ENCODE results near the gene HIRA. TPM values are rescaled to one million over a fixed set of nuclear protein-coding genes. Genes with fewer than 3 reads are reported as not detected.

HIRA gene
- total RNA-seq, 4 donors from 2014 or later: 18.3 to 29.3 (median 20.3) TPM

DNA sequence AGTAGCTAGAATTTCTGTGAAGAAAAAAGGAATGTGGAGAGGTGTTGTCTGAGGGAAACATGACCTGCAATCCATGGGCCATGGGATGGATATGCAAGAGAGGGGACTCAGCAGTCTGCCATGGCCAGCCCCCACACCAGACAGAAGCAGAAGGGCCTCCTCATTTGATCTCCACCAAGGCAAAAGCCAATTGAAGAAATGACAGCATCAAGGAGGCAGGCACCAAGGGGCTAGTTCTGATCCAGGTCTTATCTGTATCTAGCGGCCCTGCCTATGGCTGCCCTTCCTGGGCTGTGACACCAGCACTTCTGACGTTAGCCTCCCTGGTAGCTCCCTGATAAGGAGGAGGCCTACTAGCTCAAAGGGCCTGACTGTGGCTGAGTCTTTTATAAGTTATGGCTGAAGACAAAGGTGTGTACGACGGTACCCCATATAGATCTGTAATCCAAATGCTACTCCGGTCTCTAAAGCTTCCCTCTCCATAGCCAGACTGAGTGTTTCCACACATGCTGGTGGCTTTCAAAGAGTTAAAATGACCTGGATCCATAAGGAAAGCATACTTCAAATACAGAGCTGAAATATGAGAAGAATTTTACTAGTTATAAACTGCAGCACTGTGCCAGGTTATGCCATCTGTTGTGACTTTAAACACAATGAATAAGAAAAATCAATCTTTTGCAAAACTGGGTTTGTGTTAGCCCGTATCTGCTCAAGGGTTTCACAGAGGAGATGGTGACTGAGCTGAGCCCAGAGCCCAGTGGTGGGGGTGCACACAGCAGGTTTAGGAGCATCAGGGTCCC is 34.4 kb downstream of the HIRA start:
- DNase-seq: no peak
- intact Hi-C loops (cut with DNase I; ENCODE audit: low total_unique reads) (no loop called here), in situ Hi-C loops (cut with MboI; ENCODE audit: low pct_ligation_motif_present in 1 of 4, low pct_unique_long_range_greater_than_20kb in 1 of 4, low sequenced_read_pairs in 3 of 4) (no loop called here)
- Histone ChIP-seq H3K4me3 (no peak overlapping the region), H3K9me3 (no peaks in the 10 kb centered on the region), H3K27me3 (no peaks in the 10 kb centered on the region), H3K36me3 (peaks cover 0 to 39% (median 12%) of the 10 kb centered on the region in 4 donors), H3K4me1 (no peaks in the 10 kb centered on the region), H3K27ac (no peak overlapping the region)
- TF ChIP-seq, protein P1, sequence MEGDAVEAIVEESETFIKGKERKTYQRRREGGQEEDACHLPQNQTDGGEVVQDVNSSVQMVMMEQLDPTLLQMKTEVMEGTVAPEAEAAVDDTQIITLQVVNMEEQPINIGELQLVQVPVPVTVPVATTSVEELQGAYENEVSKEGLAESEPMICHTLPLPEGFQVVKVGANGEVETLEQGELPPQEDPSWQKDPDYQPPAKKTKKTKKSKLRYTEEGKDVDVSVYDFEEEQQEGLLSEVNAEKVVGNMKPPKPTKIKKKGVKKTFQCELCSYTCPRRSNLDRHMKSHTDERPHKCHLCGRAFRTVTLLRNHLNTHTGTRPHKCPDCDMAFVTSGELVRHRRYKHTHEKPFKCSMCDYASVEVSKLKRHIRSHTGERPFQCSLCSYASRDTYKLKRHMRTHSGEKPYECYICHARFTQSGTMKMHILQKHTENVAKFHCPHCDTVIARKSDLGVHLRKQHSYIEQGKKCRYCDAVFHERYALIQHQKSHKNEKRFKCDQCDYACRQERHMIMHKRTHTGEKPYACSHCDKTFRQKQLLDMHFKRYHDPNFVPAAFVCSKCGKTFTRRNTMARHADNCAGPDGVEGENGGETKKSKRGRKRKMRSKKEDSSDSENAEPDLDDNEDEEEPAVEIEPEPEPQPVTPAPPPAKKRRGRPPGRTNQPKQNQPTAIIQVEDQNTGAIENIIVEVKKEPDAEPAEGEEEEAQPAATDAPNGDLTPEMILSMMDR (IDR thresholded peaks at IDR 0.05): no peak
- no peak for TF ChIP-seq POLR2AphosphoS5 (IDR thresholded peaks at IDR 0.05)
- no peak for TF ChIP-seq POLR2A (IDR thresholded peaks at IDR 0.05)
- no peak for TF ChIP-seq EP300 (IDR thresholded peaks at IDR 0.05; ENCODE audit: low read depth)
- WGBS, 2 donors (ENCODE audit: low coverage in 1 of 2): 88 to 97% methylated on average over 1 to 6 of the region's 6 CpGs

DNA sequence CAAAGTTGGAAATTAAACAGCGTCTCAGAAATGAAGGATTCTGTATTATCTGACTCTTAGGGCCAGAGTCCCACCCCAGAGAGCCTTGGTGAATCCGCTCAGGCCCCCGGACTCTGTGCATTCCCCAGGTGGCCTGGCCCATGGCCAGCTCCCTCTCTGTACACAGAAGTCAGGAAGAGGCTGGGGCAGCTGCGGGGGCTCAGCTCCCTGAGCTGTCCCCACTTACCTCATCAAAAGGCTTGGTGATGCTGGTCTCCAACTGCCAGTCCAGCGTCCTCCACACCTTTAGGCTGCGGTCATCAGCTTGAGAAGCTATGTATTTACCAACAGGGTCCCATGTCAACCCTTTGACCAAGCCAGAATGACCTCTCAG is 35.0 kb downstream of the HIRA start:
- no peak for DNase-seq
- intact Hi-C loops (cut with DNase I; ENCODE audit: low total_unique reads): no loop called here
- in situ Hi-C loops (cut with MboI; ENCODE audit: low pct_ligation_motif_present in 1 of 4, low pct_unique_long_range_greater_than_20kb in 1 of 4, low sequenced_read_pairs in 3 of 4): no loop called here
- TF ChIP-seq POLR2A (IDR thresholded peaks at IDR 0.05) (no peak), EP300 (IDR thresholded peaks at IDR 0.05; ENCODE audit: low read depth) (no peak), POLR2AphosphoS5 (IDR thresholded peaks at IDR 0.05) (no peak)
- TF ChIP-seq, protein P1 (IDR thresholded peaks at IDR 0.05): no peak
- H3K27me3 ChIP-seq: no peaks in the 10 kb centered on the region
- H3K36me3 ChIP-seq: peaks cover 0 to 45% (median 15%) of the 10 kb centered on the region in 4 donors
- WGBS, 2 donors (ENCODE audit: low coverage in 1 of 2): 88 to 100% methylated on average over 3 to 6 of the region's 6 CpGs
- no peak overlapping the region for H3K27ac ChIP-seq
- no peaks in the 10 kb centered on the region for H3K9me3 ChIP-seq
- no peak overlapping the region for H3K4me3 ChIP-seq
- H3K4me1 ChIP-seq: no peaks in the 10 kb centered on the region

DNA sequence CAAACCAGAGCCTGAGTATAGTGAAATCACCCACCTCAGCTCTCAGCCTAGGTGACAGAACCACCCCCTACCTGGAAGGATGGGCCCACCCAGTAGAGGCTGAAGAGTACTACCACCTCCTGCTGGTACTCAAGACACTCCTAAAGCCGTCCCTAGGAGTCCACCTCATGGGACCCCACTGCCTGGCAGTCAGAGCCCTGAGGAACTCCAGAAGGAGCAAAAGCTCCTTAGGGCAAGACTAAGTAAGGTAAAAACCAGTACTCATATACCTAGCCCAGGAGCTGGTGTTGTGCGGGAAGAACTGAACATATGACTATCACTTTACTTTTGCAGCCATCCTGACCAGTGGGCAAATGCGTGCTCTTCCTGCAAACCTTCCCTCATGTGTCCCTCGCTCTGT is 36.3 kb downstream of the HIRA start:
- intact Hi-C loops (cut with DNase I; ENCODE audit: low total_unique reads): no loop called here
- TF ChIP-seq POLR2AphosphoS5 (IDR thresholded peaks at IDR 0.05): no peak
- no peak for TF ChIP-seq POLR2A (IDR thresholded peaks at IDR 0.05)
- TF ChIP-seq, protein P1 (IDR thresholded peaks at IDR 0.05): no peak
- no peak for TF ChIP-seq EP300 (IDR thresholded peaks at IDR 0.05; ENCODE audit: low read depth)
- in situ Hi-C loops (cut with MboI; ENCODE audit: low pct_ligation_motif_present in 1 of 4, low pct_unique_long_range_greater_than_20kb in 1 of 4, low sequenced_read_pairs in 3 of 4): no loop called here
- no peak for DNase-seq
- Histone ChIP-seq H3K4me3 (no peak overlapping the region), H3K27me3 (no peaks in the 10 kb centered on the region), H3K27ac (no peak overlapping the region), H3K36me3 (peaks cover 0 to 54% (median 15%) of the 10 kb centered on the region in 4 donors), H3K9me3 (no peaks in the 10 kb centered on the region), H3K4me1 (no peaks in the 10 kb centered on the region)
- 91 to 92% methylated on average over 2 to 4 of the region's 4 CpGs for whole genome bisulfite sequencing, 2 donors (ENCODE audit: low coverage in 1 of 2)

DNA sequence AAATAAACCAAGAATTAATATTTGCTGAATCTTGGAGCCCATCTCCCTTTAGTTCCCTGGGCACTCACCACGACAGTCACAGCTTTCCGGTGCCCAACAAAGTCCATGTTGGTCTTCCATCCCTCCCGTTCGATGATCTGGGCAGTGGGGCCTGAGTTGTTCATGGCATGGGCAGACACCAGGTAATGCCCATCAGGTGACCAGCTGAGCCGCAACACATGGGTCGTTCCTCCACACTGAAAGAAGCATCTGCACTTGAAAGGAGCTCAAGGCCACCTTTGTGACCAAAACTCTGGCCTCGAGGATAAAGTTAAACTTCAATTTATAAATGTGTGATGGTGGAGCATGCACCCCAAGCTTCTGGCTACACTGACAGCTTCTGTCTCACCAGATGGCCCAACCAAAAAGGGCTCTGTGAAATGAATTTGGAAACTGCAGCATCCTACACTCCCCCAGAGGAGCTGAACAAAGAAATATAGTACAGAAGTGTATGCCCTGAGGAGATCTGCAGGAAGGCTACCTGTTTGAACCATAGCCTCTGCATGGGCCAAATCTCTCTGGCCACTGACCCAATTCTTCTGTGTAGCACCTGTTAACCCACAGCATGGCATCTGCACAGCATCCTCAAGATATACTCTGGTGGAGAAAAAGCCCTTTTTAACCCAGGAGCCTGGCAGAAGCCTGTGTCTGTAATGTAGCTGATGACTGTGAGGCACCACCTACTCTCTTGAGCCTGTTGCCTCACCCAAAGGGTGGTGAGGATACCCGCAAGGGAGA is 37.1 kb downstream of the HIRA start:
- WGBS, 2 donors (ENCODE audit: low coverage in 1 of 2): 92 to 100% methylated on average over 3 to 8 of the region's 8 CpGs
- Histone ChIP-seq H3K27me3 (no peaks in the 10 kb centered on the region), H3K36me3 (peaks cover 0 to 61% (median 16%) of the 10 kb centered on the region in 4 donors), H3K27ac (no peak overlapping the region), H3K4me3 (no peak overlapping the region), H3K9me3 (no peaks in the 10 kb centered on the region), H3K4me1 (no peaks in the 10 kb centered on the region)
- in situ Hi-C loops (cut with MboI; ENCODE audit: low pct_ligation_motif_present in 1 of 4, low pct_unique_long_range_greater_than_20kb in 1 of 4, low sequenced_read_pairs in 3 of 4) (no loop called here), intact Hi-C loops (cut with DNase I; ENCODE audit: low total_unique reads) (no loop called here)
- no peak for TF ChIP-seq EP300 (IDR thresholded peaks at IDR 0.05; ENCODE audit: low read depth)
- DNase-seq: no peak

Data from transverse colon (tissue), 4 donors.